Loucy (cell line): ENCODE data around the gene IRF2.

Experiments used
- EZH2phosphoT487 ChIP-seq: fragments of 200-600 bp; IDR thresholded peaks from 2 replicates; pipeline ENCODE4 v1.6.1; 2018; ENCODE audit warnings: antibody characterized with exemption, mild to moderate bottlenecking, moderate library complexity, borderline replicate concordance
- TF ChIP-seq, protein P1 (sequence below): fragments of 200-600 bp; sonication (generic); conservative IDR thresholded peaks from 2 replicates; pipeline ENCODE4 v1.5.1; 2014; ENCODE audit warnings: mild to moderate bottlenecking, antibody characterized with exemption, low read length

DNA sequence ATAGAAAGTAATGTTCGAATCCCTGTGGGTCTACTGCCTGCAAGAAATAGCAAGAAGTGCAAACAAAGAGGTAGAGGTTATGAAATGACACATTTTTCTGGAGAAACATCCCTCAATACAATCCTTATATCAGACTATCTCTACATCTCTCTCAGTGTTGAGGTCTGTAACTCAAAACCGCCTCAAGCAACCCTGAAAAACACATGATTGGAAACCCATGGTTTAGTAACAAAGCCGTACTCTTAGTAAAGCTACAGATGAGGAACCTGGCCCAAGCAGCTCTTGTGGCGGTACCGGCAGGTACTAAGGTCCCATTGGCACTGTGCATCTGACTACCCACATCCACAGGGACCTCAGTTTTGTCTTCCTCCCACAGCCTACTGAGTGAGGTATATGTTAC, 53.9 kb downstream of the IRF2 start:
- TF ChIP-seq, protein P1, sequence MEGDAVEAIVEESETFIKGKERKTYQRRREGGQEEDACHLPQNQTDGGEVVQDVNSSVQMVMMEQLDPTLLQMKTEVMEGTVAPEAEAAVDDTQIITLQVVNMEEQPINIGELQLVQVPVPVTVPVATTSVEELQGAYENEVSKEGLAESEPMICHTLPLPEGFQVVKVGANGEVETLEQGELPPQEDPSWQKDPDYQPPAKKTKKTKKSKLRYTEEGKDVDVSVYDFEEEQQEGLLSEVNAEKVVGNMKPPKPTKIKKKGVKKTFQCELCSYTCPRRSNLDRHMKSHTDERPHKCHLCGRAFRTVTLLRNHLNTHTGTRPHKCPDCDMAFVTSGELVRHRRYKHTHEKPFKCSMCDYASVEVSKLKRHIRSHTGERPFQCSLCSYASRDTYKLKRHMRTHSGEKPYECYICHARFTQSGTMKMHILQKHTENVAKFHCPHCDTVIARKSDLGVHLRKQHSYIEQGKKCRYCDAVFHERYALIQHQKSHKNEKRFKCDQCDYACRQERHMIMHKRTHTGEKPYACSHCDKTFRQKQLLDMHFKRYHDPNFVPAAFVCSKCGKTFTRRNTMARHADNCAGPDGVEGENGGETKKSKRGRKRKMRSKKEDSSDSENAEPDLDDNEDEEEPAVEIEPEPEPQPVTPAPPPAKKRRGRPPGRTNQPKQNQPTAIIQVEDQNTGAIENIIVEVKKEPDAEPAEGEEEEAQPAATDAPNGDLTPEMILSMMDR = no peak
- no peak for TF ChIP-seq EZH2phosphoT487
